NOMO-1 treated with dmso at 0.1 percent for 144 hours (cell line): ENCODE results near the gene CPE.
"Not testable (repeated sequence)": the region's sequence is repeated elsewhere in the genome, so short reads cannot be mapped to it uniquely, and the experiment has no call there.

ENCODE experiments used
- DNase-seq: peaks from one replicate; lab custom pipeline; 2025; ENCODE audit not compliant: unreplicated experiment; lab: John Stamatoyannopoulos, UW

CPE gene

GRCh38 chr4:165378745-165379677, at the start of gene CPE:
Gene CPE, plus strand, starts transcription at chr4:165379008. Its CDS starts 214 bp downstream, at chr4:165379222.
- DNase-seq = peak; percentile 78

GRCh38 chr4:165330071-165330470, 48.7 kb upstream of the CPE start:
- DNase-seq = no peak

DNA sequence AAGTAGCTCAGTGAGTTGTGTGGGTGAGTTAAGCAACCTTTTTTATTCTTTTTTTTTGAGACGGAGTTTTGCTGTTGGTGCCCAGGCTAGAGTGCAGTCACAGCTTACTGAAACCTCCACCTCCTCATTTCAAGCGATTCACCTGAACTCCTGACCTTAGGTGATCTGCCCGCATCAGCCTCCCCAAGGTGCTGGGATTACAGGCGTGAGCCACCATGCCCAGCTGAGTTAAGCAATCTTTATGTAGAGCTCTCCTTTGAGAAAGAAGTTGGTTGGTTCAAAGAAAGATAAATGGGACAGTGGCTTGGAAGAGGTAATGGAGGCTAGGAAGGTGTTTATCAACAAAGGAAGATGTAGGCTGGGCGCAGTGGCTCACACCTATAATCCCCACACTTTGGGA, 48.1 kb upstream of the CPE start:
- DNase-seq = no peak

GRCh38 chr4:165331359-165331758, 47.4 kb upstream of the CPE start:
- no peak for DNase-seq

DNA sequence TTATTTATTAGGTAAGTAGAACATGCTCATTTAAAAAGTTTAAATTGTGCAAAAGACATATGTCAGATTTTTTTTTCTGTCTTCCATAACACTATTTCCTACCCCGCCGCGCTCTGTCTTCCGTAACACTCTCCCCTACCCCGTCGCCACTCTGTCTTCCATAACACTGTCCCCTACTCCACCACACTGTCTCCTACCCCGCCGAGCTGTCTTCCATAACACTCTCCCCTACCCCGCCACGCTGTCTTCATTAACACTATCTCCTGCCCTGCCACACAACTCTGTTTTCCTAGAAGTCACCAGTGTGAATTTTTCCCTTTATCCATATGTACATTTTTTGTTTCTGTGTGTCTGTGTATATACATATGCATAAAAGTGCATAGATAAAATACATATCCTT, 47.0 kb upstream of the CPE start:
- DNase-seq = no peak

- no peak for DNase-seq
Observed at GRCh38 chr4:165332502-165332901, 46.3 kb upstream of the CPE start.

DNA sequence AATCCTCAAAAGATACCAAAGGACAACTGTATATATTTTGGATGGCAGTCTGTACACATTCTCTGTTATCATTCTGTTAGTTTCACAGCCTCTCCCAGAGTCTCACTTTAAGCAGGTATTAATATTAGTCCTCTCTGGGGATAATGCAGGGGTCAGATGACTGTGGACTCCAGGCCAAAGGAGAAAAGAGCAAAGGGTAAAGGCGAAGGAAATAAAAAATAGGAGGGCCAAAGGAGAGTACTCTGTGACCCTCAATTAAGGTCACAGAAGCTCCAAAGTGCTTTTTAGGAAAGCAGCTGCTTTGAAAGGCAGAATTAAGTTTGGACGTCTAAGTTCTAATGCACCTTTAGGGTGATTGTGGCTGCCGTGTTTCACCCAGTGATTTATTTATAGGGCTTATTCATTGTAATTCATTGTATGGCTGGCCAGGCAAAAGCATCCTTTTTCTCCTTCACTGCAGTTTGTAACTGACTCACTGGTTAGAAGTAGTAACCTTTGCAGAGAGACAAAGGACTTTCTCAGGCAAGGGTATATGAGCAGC, 43.6 kb upstream of the CPE start:
- no peak for DNase-seq

GRCh38 chr4:165336743-165337142, 42.1 kb upstream of the CPE start:
- DNase-seq = no peak

DNA sequence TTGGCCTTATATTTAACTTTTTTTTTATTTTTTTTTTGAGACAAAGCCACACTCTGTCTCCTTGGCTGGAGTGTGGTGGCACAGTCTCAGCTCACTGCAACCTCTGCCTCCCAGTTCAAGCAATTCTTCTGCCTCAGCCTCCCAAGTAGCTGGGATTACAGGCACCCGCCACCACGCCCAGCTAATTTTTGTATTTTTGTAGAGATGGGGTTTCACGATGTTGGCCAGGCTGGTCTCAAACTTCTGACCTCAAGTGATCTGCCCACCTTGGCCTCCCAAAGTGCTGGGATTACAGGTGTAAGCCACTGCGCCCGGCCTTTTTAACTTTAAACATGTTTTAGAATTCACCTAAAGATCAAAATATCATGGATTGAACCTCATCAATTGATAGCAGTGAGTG, 36.5 kb upstream of the CPE start:
- not testable (repeated sequence) for DNase-seq

DNA sequence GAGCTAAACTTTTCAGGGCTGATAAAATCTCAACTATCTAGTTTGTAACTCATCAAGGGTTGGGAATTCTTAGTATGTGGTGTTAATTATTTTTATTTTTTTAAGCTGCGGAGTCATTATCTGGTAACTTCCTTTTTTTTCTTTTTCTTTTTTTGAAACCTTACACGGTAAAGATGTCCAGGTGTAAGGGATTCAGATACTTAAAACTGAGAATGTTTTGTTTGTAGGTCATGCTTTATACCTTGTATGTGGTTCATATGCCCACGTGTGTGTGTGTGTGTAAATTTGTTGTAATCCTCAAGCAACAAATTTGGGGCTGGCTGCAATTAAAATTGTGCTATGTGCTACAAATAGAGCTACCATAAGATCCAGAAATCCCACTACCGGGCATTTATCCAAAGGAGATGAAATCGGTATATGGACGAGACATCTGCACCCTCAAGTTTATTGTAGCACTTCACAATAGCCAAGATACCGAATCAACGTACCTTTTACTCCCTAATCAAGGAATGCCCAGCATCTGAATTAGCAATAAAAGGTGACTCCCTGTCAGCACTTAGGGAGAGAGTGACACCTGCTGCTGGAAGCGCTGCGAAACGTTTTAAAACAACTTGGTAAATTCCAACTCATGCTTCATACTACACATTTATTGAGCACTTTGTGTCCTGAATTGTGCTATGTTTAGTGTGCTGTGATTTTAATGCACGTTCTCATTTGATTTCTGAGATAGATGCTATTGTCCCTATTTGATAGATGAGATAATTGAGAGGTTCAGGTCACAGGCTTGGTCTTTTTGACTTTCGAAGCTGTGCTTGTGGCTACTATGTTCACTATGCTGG, 35.2 kb upstream of the CPE start:
- DNase-seq = no peak

DNA sequence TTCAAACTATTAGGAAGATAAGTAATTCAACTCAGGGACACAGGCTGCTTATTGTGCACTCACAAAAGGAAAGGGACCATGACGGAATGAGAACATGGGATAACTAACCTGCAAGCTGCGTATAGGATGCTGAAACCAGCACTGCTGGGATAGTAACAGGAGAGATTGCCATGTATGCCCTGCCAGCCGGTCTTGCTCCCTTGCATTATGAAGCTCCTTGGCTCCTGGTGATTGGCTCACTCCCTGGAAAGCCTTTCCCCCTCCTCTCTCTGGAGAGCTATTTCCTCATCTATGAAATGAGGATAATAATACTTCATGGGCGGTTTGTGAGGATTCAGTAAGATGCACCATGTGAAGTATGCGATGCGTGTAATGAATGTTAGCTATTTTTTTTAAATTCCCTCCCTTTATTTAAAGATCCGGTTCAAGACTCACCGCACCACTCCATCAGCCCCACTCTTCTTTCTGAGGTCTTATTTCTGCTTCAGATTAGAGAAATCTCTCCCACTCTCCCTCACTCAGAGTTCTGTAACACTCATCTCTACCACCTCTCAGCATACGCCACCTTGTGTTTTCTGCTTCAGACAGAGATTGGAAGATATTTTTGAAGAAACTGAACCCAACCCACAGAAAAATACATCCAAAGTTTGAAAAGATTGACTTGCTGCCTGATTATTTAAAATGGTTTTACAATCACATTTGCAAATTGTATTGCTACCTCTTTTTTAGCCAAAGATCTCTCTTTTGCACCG, 33.0 kb upstream of the CPE start:
- no peak for DNase-seq

- DNase-seq = no peak
Observed at GRCh38 chr4:165347647-165348569, 30.9 kb upstream of the CPE start.

DNA sequence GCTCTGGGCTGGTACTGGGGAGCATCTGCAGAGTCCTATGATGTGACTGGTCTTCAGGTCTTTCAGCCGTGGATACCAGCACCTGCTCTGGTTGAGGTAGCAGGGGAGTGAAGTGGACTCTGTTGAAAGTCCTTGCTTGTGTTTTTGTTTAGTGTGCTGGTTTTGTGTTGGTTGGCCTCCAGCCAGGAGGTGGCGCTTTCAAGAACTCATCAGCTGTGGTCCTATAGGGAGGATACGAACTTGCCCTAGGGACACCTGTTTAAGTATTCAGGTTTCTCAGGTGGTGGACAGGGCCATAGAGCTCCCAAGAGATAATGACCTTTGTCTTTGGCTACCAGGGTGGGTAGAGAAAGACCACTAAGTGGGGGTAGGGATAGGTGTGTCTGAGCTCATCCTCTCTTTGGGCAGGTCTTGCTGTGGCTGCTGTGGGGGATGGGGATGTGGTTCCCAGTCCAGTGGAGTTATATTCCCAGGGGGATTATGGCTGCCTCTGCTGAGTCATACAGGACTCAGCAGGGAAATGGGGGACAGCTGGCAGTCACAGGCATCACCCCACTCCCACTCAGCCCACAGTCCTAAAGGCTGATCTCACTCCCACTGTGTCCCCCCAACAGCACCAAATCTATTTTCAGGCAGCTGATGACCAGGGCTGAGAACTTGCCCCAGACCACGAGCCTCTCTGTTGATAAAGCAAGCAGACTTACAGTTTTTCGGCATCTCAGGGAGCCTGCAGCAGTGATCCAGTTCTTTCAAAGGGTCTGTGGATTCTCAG, 27.3 kb upstream of the CPE start:
- DNase-seq = no peak

DNA sequence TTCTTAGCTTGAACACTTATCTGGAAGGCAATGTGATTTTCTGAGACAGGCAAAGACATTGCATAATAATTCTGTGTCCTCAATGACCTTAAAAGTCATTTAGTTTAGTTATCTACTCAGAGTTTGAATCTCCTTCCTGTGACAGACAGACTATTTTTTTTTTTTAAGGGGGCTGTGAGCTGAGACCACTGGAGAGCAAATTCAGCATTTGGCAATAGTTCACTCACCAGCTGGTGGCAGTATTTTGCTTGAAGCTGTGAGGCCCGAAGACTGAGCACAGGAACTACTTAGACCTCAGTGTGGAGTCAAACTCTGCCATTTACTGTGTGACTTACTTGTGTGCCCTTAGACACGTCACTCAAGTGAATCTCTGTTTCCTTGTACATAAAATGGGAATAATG, 22.9 kb upstream of the CPE start:
- peak; percentile 5 for DNase-seq

- peak; percentile 15 for DNase-seq
Observed at GRCh38 chr4:165359506-165359905, 19.3 kb upstream of the CPE start.

DNA sequence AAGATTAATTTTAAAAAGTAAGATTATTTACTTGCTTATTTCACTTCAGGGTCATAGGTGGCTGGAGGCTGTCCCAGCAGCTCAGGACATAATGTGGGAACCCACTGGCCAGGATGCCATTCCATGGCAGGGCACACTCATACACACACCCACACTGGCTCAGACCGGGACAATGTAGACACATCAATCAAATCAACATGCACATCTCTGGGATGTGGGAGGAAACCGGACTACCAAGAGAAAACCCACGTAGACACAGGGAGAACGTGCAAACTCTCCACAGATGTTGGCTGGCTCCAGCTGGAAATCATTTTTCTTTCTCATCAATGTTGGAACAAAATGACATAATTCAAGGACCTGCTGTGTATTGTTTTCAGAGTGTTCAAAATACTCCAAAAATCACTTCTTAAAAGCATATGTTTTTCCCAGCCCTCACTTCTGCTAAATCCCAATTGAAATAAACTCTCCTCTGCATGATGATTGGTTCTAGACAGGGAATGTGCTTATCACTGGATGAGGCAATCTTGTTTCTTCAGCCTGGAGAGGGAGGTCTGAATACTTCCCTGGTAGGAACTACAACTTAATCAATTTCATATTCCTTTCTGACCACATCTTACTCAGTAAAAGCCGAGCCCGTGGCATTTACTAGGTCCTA, 18.6 kb upstream of the CPE start:
- DNase-seq = no peak

DNA sequence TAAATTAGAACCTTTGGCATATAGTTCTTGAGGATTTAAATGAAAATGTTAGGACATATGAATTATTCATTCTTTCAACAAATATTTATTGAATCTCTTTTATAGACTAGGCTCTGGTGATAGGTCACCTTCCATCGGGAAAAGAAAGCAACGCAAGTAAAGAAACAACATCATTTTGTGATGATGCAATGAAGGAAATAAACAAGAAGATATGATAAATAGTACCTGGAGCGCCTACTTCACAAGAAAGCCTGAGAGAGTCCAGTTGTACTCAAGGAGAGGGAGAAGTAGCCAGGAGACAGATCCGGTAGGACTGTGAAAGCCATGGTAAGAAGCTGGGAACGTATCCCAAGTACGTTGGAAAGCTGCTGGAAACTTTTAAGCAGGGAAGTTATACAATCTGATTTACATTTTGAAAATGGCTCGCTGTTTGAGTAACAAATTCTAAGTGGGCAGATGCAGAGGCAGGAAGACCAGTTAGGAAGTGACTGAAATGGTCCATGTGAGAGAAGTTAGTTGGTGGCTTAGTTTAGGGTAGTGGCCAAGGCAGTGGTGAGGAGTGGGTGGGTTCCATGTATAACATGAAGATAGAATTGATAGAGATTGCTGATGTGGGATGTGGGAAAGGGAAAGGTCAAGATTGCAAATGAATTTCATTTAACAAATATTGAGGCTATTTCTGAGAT, 17.7 kb upstream of the CPE start:
- DNase-seq = no peak

- no peak for DNase-seq
Observed at GRCh38 chr4:165361810-165362209, 17.0 kb upstream of the CPE start.
